GM18502 (cell line): ENCODE measurements around the gene POLR1C.
"Not testable (repeated sequence)": the region's sequence is repeated elsewhere in the genome, so short reads cannot be mapped to it uniquely, and the experiment has no call there.

Source experiments
- ATAC-seq: cut with Tn5 transposase; IDR thresholded peaks from one replicate; pipeline ENCODE4 v1.9.1; 2021; ENCODE audit warnings: mild to moderate bottlenecking; ENCODE audit not compliant: unreplicated experiment, poor library complexity

The POLR1C gene

GRCh38 chr6:43544461-43544860 lies 27.6 kb downstream of the POLR1C start:
- ATAC-seq, result no peak

DNA sequence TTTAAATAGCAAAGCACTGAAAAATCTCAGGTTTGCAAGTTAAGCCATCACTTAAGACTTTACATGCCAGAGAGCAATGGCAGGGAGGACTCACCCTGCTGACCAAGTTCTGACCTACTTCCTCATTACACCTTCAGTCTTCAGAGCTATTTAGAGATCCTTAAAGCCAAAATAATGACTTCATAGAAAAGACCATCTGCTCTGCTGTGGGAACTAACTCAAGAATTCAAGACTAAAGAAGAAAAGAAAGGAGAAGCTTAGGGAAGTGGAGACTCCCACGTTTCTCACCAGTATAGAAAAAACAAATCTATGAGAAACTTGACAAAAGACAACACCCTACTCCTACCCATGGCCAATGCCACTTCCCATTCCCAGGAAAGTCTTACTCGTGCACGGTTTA lies 30.3 kb downstream of the POLR1C start:
- no peak for ATAC-seq

- ATAC-seq, result not testable (repeated sequence)
Observed at GRCh38 chr6:43557620-43558019, 40.7 kb downstream of the POLR1C start.

- no peak for ATAC-seq
Observed at GRCh38 chr6:43559328-43559727, 42.4 kb downstream of the POLR1C start.

- ATAC-seq, result no peak
Observed at GRCh38 chr6:43570876-43571441, 54.1 kb downstream of the POLR1C start.
